GM06990 (cell line): ENCODE measurements around the gene KCNIP1.

ENCODE experiments used
- DNase-seq: peaks from one replicate; pipeline ENCODE4 v3.0.0-alpha.2; 2011; ENCODE audit not compliant: insufficient read length; ENCODE audit errors: extremely low read depth
- H3K27me3 ChIP-seq: replicated peaks from 2 replicates; pipeline ENCODE4 v1.6.0; 2011; ENCODE audit warnings: low read length; ENCODE audit not compliant: control insufficient read depth, insufficient read depth
- H3K36me3 ChIP-seq: 2 replicates; pipeline ENCODE4 v1.5.1; 2011; ENCODE audit warnings: low read length; ENCODE audit not compliant: control insufficient read depth, insufficient read depth
- H3K4me3 ChIP-seq: replicated peaks from 2 replicates; pipeline ENCODE4 v1.5.1; 2011; ENCODE audit warnings: low read depth, mild to moderate bottlenecking, control low read depth, low read length
- CTCF ChIP-seq: IDR thresholded peaks from 2 replicates; pipeline ENCODE4 v1.5.1; 2011; ENCODE audit warnings: low read length, control low read depth, mild to moderate bottlenecking, inconsistent platforms; ENCODE audit not compliant: insufficient read depth, poor library complexity, severe bottlenecking

Gene KCNIP1

GRCh38 chr5:170520372-170520771 is 16.6 kb downstream of the KCNIP1 start:
- no peaks in the 10 kb centered on the region for H3K36me3 ChIP-seq
- no peak overlapping the region for H3K4me3 ChIP-seq
- TF ChIP-seq CTCF: no peak
- H3K27me3 ChIP-seq: peaks cover 5% of the 10 kb centered on the region
- DNase-seq: no peak

- Histone ChIP-seq H3K27me3 (peaks cover 4% of the 10 kb centered on the region), H3K36me3 (no peaks in the 10 kb centered on the region), H3K4me3 (no peak overlapping the region)
- no peak for DNase-seq
- TF ChIP-seq CTCF: no peak
These were observed 18.7 kb downstream of the KCNIP1 start for GRCh38 chr5:170522211-170523141.

GRCh38 chr5:170523142-170523551 is 19.3 kb downstream of the KCNIP1 start:
- DNase-seq: no peak

GRCh38 chr5:170523830-170524229 is 20.0 kb downstream of the KCNIP1 start:
- Histone ChIP-seq H3K36me3 (no peaks in the 10 kb centered on the region), H3K4me3 (no peak overlapping the region), H3K27me3 (peaks cover 4% of the 10 kb centered on the region)
- TF ChIP-seq CTCF: no peak
- no peak for DNase-seq

More at GRCh38 chr5:170523142-170523551, 19.3 kb downstream of the KCNIP1 start:
- Histone ChIP-seq H3K4me3 (no peak overlapping the region), H3K27me3 (peaks cover 4% of the 10 kb centered on the region), H3K36me3 (no peaks in the 10 kb centered on the region)
- no peak for TF ChIP-seq CTCF

- no peaks in the 10 kb centered on the region for H3K36me3 ChIP-seq
- peaks cover 4% of the 10 kb centered on the region for H3K27me3 ChIP-seq
- DNase-seq: no peak
- H3K4me3 ChIP-seq: no peak overlapping the region
- TF ChIP-seq CTCF: no peak
These were observed 20.8 kb downstream of the KCNIP1 start for GRCh38 chr5:170524576-170524975.
